ENCODE results near the gene ICA1.

DNA sequence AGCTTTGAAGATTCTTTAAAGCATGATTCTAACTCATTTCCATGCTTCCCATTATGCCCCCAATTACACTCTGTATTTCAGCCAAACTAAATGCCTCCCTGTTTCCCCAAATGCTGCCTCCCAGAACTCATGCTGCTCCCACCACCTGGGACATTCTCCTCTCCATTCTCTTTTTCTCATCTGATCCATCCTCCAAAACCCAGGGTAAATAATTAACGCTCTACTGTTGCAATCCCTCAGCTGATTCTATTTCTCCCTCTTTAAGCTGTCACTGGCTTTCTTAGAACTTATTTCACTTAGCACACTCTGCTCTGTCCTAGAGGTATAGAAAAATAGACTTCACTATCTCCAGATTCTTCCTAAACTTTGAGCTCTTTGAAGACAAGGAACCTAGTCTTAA, 104.7 kb downstream of the ICA1 start:
- TF ChIP-seq, protein P1, sequence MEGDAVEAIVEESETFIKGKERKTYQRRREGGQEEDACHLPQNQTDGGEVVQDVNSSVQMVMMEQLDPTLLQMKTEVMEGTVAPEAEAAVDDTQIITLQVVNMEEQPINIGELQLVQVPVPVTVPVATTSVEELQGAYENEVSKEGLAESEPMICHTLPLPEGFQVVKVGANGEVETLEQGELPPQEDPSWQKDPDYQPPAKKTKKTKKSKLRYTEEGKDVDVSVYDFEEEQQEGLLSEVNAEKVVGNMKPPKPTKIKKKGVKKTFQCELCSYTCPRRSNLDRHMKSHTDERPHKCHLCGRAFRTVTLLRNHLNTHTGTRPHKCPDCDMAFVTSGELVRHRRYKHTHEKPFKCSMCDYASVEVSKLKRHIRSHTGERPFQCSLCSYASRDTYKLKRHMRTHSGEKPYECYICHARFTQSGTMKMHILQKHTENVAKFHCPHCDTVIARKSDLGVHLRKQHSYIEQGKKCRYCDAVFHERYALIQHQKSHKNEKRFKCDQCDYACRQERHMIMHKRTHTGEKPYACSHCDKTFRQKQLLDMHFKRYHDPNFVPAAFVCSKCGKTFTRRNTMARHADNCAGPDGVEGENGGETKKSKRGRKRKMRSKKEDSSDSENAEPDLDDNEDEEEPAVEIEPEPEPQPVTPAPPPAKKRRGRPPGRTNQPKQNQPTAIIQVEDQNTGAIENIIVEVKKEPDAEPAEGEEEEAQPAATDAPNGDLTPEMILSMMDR (IDR thresholded peaks at IDR 0.05; ENCODE audit: low read depth, low read length), result no peak
- TF ChIP-seq POLR2A (IDR thresholded peaks at IDR 0.05; ENCODE audit: extremely low read depth, insufficient read length), result no peak
- TF ChIP-seq, protein P2, sequence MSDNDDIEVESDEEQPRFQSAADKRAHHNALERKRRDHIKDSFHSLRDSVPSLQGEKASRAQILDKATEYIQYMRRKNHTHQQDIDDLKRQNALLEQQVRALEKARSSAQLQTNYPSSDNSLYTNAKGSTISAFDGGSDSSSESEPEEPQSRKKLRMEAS (IDR thresholded peaks at IDR 0.05; ENCODE audit: low read depth, low read length), result no peak

All from NB4 (cell line).